HepG2 (cell line): ENCODE measurements around the gene MOV10L1. TPM values are rescaled to one million over a fixed set of nuclear protein-coding genes. Genes with fewer than 3 reads are reported as not detected.

Source experiments
- AKAP8 ChIP-seq: sonication (generic); formaldehyde crosslinking; IDR thresholded peaks from 2 replicates; pipeline ENCODE4 v1.5.1; 2020; ENCODE audit warnings: mild to moderate bottlenecking, missing genetic modification reagents
- ATF7-NPFF ChIP-seq: sonication (generic); formaldehyde crosslinking; IDR thresholded peaks from 2 replicates; pipeline ENCODE4 v1.8.1; 2023; ENCODE audit warnings: mild to moderate bottlenecking, low read depth, missing genetic modification reagents, moderate library complexity
- FOXO1 ChIP-seq: sonication (generic); formaldehyde crosslinking; IDR thresholded peaks from 2 replicates; pipeline ENCODE4 v1.4.0; 2020; ENCODE audit warnings: missing genetic modification reagents
- KDM2A ChIP-seq: sonication (generic); formaldehyde crosslinking; IDR thresholded peaks from 2 replicates; pipeline ENCODE4 v1.4.0; 2020; ENCODE audit warnings: low read depth, missing genetic modification reagents, borderline replicate concordance
- KLF15 ChIP-seq: sonication (generic); formaldehyde crosslinking; IDR thresholded peaks from 2 replicates; pipeline ENCODE4 v1.8.1; 2023; ENCODE audit warnings: borderline replicate concordance, mild to moderate bottlenecking, inconsistent platforms, missing genetic modification reagents, mixed read lengths
- MTF1 ChIP-seq: sonication (generic); formaldehyde crosslinking; IDR thresholded peaks from 2 replicates; pipeline ENCODE4 v1.5.0; 2020; ENCODE audit warnings: missing genetic modification reagents
- RBAK ChIP-seq: sonication (generic); formaldehyde crosslinking; IDR thresholded peaks from 2 replicates; pipeline ENCODE4 v1.5.1; 2020; ENCODE audit warnings: mild to moderate bottlenecking, missing genetic modification reagents
- RBM22 ChIP-seq: fragments of 200-400 bp; formaldehyde crosslinking; optimal IDR thresholded peaks from 2 replicates; pipeline ENCODE3; 2017; ENCODE audit warnings: mild to moderate bottlenecking, low read length, moderate library complexity
- SCMH1 ChIP-seq: sonication (generic); formaldehyde crosslinking; IDR thresholded peaks from 2 replicates; pipeline ENCODE4 v1.9.0; 2021; ENCODE audit warnings: missing genetic modification reagents, mild to moderate bottlenecking, borderline replicate concordance
- SRSF9 ChIP-seq: fragments of 200-400 bp; formaldehyde crosslinking; IDR thresholded peaks from 2 replicates; pipeline ENCODE4 v1.6.1; 2018; ENCODE audit warnings: borderline replicate concordance, mild to moderate bottlenecking, low read depth, low read length; ENCODE audit not compliant: insufficient read depth, poor library complexity, severe bottlenecking
- SUZ12 ChIP-seq: fragments of 150-350 bp; IDR thresholded peaks from 2 replicates; pipeline ENCODE4 v1.6.1; 2014; ENCODE audit warnings: low read depth, low read length
- WIZ ChIP-seq: sonication (generic); formaldehyde crosslinking; IDR thresholded peaks from 2 replicates; pipeline ENCODE4 v1.5.1; 2020; ENCODE audit warnings: mild to moderate bottlenecking, missing genetic modification reagents
- ZNF224 ChIP-seq: sonication (generic); formaldehyde crosslinking; IDR thresholded peaks from 2 replicates; pipeline ENCODE4 v1.5.0; 2020; ENCODE audit warnings: mild to moderate bottlenecking, missing genetic modification reagents
- ZNF430 ChIP-seq: sonication (generic); formaldehyde crosslinking; IDR thresholded peaks from 2 replicates; pipeline ENCODE4 v1.9.0; 2021; ENCODE audit warnings: mild to moderate bottlenecking, missing genetic modification reagents
- ZNF766 ChIP-seq: sonication (generic); formaldehyde crosslinking; IDR thresholded peaks from 2 replicates; pipeline ENCODE4 v1.5.0; 2020; ENCODE audit warnings: missing genetic modification reagents, borderline replicate concordance
- polyA plus RNA-seq, 8 experiments: library from polyadenylated mRNA; depleted of rRNA in 3 of 8; stranded (reverse) in 7 of 8; unstranded in 1 of 8; fragments of >200 nt; fragmentation: Illumina TruSeq in 4 of 8; extraction: Trizol in 4 of 8; gene quantifications; 2 replicates each; pipeline versions ENCODE4 v1.2.1 to v1.2.3, GENCODE V29; 2011 to 2016; ENCODE audit warnings: low read depth in 4 of 8, missing spikeins in 1 of 8, mixed read lengths in 1 of 8; ENCODE audit not compliant: insufficient read depth in 1 of 8
- total RNA-seq, 5 experiments: library from RNA; depleted of rRNA; stranded (reverse); fragments of >200 nt; fragmentation: Illumina TruSeq; extraction: Trizol; gene quantifications; 2 replicates each; pipeline ENCODE4 v1.2.3, GENCODE V29; 2016; ENCODE audit warnings: low read depth in 1 of 5
- TF ChIP-seq, protein P1 (sequence below): sonication (generic); formaldehyde crosslinking; IDR thresholded peaks from 2 replicates; pipeline ENCODE4 v1.9.0; 2022; ENCODE audit warnings: missing genetic modification reagents, mild to moderate bottlenecking, borderline replicate concordance
- TF ChIP-seq, protein P2 (sequence below): IDR thresholded peaks from 2 replicates; pipeline ENCODE4 v1.6.1; 2016; ENCODE audit warnings: mild to moderate bottlenecking
- TF ChIP-seq, protein P3 (sequence below): sonication (generic); formaldehyde crosslinking; IDR thresholded peaks from 2 replicates; pipeline ENCODE4 v1.4.0; 2020; ENCODE audit warnings: missing genetic modification reagents
- TF ChIP-seq, protein P4 (sequence below): sonication (generic); formaldehyde crosslinking; IDR thresholded peaks from 2 replicates; pipeline ENCODE4 v1.5.1; 2020; ENCODE audit warnings: mild to moderate bottlenecking, moderate library complexity, missing genetic modification reagents
- TF ChIP-seq, protein P5 (sequence below): sonication (generic); formaldehyde crosslinking; conservative IDR thresholded peaks from 2 replicates; pipeline ENCODE4 v1.8.1; 2023; ENCODE audit warnings: missing genetic modification reagents

MOV10L1 gene
- total and polyA plus RNA-seq, 2 of the 13 experiments (the other 11 are each of a cell fraction or from before 2014, with no cell fraction given) = 0.11 to 0.12 TPM

DNA sequence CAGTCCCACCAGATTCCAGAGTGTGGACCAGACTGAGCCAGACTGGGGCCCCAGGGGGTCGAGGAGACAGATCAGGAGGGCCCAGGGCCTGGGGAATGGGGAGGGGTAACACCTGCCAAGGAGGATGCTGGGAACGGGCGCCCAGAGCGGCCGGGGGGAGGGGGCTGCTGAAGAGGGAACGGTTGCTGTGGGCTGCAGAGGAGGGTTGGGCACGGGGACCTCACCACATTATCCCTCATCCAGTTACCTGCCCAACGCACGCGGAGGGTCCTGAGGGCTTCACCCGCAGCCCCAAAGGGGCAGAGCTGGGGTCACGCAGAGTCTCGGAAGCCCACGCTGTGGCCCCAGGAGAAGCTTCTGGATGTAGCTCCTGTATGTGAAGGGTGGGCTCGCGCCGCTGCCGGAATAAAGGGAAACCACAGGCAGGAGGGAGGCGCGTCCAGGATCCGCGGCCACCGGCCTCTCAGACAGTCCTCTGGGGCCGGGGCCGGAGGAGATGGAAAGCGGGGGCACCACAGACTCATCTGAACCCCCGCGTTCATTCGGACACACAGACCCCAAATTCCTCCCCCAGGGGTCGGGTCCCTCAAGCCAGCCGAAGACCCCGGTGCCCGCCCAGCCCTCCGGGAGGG lies 110.1 kb downstream of the MOV10L1 start (continued):
- TF ChIP-seq, protein P1, sequence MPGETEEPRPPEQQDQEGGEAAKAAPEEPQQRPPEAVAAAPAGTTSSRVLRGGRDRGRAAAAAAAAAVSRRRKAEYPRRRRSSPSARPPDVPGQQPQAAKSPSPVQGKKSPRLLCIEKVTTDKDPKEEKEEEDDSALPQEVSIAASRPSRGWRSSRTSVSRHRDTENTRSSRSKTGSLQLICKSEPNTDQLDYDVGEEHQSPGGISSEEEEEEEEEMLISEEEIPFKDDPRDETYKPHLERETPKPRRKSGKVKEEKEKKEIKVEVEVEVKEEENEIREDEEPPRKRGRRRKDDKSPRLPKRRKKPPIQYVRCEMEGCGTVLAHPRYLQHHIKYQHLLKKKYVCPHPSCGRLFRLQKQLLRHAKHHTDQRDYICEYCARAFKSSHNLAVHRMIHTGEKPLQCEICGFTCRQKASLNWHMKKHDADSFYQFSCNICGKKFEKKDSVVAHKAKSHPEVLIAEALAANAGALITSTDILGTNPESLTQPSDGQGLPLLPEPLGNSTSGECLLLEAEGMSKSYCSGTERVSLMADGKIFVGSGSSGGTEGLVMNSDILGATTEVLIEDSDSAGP (CRISPR knock-in tag) = peak; percentile 65; the same call in 1 of the 2 replicates
- no peak for TF ChIP-seq FOXO1 (CRISPR knock-in tag)
- TF ChIP-seq, protein P2, sequence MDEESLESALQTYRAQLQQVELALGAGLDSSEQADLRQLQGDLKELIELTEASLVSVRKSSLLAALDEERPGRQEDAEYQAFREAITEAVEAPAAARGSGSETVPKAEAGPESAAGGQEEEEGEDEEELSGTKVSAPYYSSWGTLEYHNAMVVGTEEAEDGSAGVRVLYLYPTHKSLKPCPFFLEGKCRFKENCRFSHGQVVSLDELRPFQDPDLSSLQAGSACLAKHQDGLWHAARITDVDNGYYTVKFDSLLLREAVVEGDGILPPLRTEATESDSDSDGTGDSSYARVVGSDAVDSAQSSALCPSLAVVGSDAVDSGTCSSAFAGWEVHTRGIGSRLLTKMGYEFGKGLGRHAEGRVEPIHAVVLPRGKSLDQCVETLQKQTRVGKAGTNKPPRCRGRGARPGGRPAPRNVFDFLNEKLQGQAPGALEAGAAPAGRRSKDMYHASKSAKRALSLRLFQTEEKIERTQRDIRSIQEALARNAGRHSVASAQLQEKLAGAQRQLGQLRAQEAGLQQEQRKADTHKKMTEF (CRISPR knock-in tag) = 0 out of 2 replicates have a peak, but pooled peaks have one; percentile 13
- peak; percentile 90 for TF ChIP-seq RBM22
- TF ChIP-seq KLF15 (CRISPR knock-in tag) = no peak
- no peak; the same call in 1 of the 2 replicates for TF ChIP-seq ZNF430 (CRISPR knock-in tag)
- TF ChIP-seq SCMH1 (CRISPR knock-in tag) = no peak
- TF ChIP-seq, protein P3, sequence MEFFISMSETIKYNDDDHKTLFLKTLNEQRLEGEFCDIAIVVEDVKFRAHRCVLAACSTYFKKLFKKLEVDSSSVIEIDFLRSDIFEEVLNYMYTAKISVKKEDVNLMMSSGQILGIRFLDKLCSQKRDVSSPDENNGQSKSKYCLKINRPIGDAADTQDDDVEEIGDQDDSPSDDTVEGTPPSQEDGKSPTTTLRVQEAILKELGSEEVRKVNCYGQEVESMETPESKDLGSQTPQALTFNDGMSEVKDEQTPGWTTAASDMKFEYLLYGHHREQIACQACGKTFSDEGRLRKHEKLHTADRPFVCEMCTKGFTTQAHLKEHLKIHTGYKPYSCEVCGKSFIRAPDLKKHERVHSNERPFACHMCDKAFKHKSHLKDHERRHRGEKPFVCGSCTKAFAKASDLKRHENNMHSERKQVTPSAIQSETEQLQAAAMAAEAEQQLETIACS (CRISPR knock-in tag) = no peak
- TF ChIP-seq AKAP8 = peak; percentile 58; the same call in 1 of the 2 replicates
- TF ChIP-seq KDM2A (CRISPR knock-in tag) = peak; percentile 91; the same call in 1 of the 2 replicates
- TF ChIP-seq, protein P4, sequence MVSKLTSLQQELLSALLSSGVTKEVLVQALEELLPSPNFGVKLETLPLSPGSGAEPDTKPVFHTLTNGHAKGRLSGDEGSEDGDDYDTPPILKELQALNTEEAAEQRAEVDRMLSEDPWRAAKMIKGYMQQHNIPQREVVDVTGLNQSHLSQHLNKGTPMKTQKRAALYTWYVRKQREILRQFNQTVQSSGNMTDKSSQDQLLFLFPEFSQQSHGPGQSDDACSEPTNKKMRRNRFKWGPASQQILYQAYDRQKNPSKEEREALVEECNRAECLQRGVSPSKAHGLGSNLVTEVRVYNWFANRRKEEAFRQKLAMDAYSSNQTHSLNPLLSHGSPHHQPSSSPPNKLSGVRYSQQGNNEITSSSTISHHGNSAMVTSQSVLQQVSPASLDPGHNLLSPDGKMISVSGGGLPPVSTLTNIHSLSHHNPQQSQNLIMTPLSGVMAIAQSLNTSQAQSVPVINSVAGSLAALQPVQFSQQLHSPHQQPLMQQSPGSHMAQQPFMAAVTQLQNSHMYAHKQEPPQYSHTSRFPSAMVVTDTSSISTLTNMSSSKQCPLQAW (CRISPR knock-in tag) = 0 out of 2 replicates have a peak, but pooled peaks have one; percentile 17
- no peak for TF ChIP-seq ATF7-NPFF (CRISPR knock-in tag)
- no peak for TF ChIP-seq RBAK (CRISPR knock-in tag)
- TF ChIP-seq WIZ (CRISPR knock-in tag) = no peak
- TF ChIP-seq, protein P5, sequence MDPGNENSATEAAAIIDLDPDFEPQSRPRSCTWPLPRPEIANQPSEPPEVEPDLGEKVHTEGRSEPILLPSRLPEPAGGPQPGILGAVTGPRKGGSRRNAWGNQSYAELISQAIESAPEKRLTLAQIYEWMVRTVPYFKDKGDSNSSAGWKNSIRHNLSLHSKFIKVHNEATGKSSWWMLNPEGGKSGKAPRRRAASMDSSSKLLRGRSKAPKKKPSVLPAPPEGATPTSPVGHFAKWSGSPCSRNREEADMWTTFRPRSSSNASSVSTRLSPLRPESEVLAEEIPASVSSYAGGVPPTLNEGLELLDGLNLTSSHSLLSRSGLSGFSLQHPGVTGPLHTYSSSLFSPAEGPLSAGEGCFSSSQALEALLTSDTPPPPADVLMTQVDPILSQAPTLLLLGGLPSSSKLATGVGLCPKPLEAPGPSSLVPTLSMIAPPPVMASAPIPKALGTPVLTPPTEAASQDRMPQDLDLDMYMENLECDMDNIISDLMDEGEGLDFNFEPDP (CRISPR knock-in tag) = 0 out of 2 replicates have a peak, but pooled peaks have one; percentile 38
- TF ChIP-seq SRSF9 = no peak
- TF ChIP-seq ZNF224 (CRISPR knock-in tag) = no peak
- peak; percentile 8; the same call in 1 of the 2 replicates for TF ChIP-seq ZNF766 (CRISPR knock-in tag)
- TF ChIP-seq SUZ12 = no peak
- no peak for TF ChIP-seq MTF1 (CRISPR knock-in tag)
